Measurements from ENCODE around the gene DPP10.

DNA sequence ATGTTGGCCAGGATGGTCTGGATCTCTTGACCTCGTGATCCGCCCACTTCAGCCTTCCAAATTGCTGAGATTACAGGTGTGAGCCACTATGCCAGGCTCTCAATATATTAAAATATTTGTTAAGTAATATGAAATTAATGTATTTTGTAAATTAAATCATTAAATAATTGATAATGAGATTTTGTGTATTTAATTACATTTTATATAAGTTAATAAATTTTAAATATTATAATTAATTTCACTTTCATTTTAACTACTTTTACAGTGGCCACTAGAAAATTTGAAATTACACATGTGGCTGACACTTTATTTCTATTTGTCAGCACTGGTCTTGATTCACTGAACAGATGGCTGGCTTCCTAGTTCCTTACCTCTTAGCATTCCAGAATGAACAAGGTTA, 102.6 kb downstream of the DPP10 start:
- TF ChIP-seq, protein P1, sequence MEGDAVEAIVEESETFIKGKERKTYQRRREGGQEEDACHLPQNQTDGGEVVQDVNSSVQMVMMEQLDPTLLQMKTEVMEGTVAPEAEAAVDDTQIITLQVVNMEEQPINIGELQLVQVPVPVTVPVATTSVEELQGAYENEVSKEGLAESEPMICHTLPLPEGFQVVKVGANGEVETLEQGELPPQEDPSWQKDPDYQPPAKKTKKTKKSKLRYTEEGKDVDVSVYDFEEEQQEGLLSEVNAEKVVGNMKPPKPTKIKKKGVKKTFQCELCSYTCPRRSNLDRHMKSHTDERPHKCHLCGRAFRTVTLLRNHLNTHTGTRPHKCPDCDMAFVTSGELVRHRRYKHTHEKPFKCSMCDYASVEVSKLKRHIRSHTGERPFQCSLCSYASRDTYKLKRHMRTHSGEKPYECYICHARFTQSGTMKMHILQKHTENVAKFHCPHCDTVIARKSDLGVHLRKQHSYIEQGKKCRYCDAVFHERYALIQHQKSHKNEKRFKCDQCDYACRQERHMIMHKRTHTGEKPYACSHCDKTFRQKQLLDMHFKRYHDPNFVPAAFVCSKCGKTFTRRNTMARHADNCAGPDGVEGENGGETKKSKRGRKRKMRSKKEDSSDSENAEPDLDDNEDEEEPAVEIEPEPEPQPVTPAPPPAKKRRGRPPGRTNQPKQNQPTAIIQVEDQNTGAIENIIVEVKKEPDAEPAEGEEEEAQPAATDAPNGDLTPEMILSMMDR (IDR thresholded peaks at IDR 0.05), result no peak
- no peak for TF ChIP-seq POLR2A (IDR thresholded peaks at IDR 0.05)
- no peak for TF ChIP-seq POLR2AphosphoS5 (IDR thresholded peaks at IDR 0.05)
